ENCODE measurements around the gene RFX3. TPM values are rescaled to one million over a fixed set of nuclear protein-coding genes. Genes with fewer than 3 reads are reported as not detected.
A peak's percentile ranks its signal among the peaks of the same experiment; 100 is the strongest.

RFX3 gene
- total RNA-seq (2014; rRNA removed; shearing (Covaris generic)), result 1.4 and 1.5 TPM in 2 replicates
- 1.9 and 2.5 TPM in 2 replicates for polyA plus RNA-seq (2015; cell fraction: cytosol; rRNA removed)
- 5.7 and 6.3 TPM in 2 replicates for polyA plus RNA-seq (2015; cell fraction: nucleus; rRNA removed)

GRCh38 chr9:3525836-3526164 lies at the start of gene RFX3:
Gene RFX3, minus strand, starts transcription at chr9:3526001. Its CDS starts 130,413 bp downstream, at chr9:3395588.
- DNase-seq (ENCODE audit: low read depth), result peak; percentile 93

- no peak for DNase-seq (ENCODE audit: low read depth)
These were observed 45.7 kb upstream of the RFX3 start for GRCh38 chr9:3571500-3571899.

GRCh38 chr9:3569529-3569928 lies 43.7 kb upstream of the RFX3 start:
- no peak for DNase-seq (ENCODE audit: low read depth)

- DNase-seq (ENCODE audit: low read depth), result no peak
These were observed 42.2 kb upstream of the RFX3 start for GRCh38 chr9:3567988-3568387.

GRCh38 chr9:3553076-3553765 lies 27.4 kb upstream of the RFX3 start:
- DNase-seq (ENCODE audit: low read depth), result no peak

GRCh38 chr9:3549225-3549624 lies 23.4 kb upstream of the RFX3 start:
- DNase-seq (ENCODE audit: low read depth), result no peak

- DNase-seq (ENCODE audit: low read depth), result no peak
These were observed 22.8 kb upstream of the RFX3 start for GRCh38 chr9:3548648-3549047.

GRCh38 chr9:3541206-3541605 lies 15.4 kb upstream of the RFX3 start:
- DNase-seq (ENCODE audit: low read depth), result no peak

GRCh38 chr9:3534614-3535404 lies 9.0 kb upstream of the RFX3 start:
- DNase-seq (ENCODE audit: low read depth), result no peak

- DNase-seq (ENCODE audit: low read depth), result no peak
These were observed 6.4 kb upstream of the RFX3 start for GRCh38 chr9:3532158-3532557.

GRCh38 chr9:3528451-3528850 lies 2.6 kb upstream of the RFX3 start:
- DNase-seq (ENCODE audit: low read depth), result no peak

GRCh38 chr9:3526997-3527940 lies 1.5 kb upstream of the RFX3 start:
- peak; percentile 11 for DNase-seq (ENCODE audit: low read depth)

- peak; percentile 87 for DNase-seq (ENCODE audit: low read depth)
These were observed 580 bp upstream of the RFX3 start for GRCh38 chr9:3526165-3526996.

GRCh38 chr9:3525096-3525835 lies 535 bp downstream of the RFX3 start:
- peak; percentile 4 for DNase-seq (ENCODE audit: low read depth)

GRCh38 chr9:3521966-3522365 lies 3.8 kb downstream of the RFX3 start:
- DNase-seq (ENCODE audit: low read depth), result no peak

GRCh38 chr9:3520564-3520963 lies 5.2 kb downstream of the RFX3 start:
- no peak for DNase-seq (ENCODE audit: low read depth)

GRCh38 chr9:3517377-3518048 lies 8.3 kb downstream of the RFX3 start:
- DNase-seq (ENCODE audit: low read depth), result no peak

GRCh38 chr9:3516667-3517330 lies 9.0 kb downstream of the RFX3 start:
- no peak for DNase-seq (ENCODE audit: low read depth)

GRCh38 chr9:3515405-3515804 lies 10.4 kb downstream of the RFX3 start:
- DNase-seq (ENCODE audit: low read depth), result no peak
